ENCODE results near the gene MLPH.
A peak's percentile ranks its signal among the peaks of the same experiment; 100 is the strongest.

Gene MLPH

DNA sequence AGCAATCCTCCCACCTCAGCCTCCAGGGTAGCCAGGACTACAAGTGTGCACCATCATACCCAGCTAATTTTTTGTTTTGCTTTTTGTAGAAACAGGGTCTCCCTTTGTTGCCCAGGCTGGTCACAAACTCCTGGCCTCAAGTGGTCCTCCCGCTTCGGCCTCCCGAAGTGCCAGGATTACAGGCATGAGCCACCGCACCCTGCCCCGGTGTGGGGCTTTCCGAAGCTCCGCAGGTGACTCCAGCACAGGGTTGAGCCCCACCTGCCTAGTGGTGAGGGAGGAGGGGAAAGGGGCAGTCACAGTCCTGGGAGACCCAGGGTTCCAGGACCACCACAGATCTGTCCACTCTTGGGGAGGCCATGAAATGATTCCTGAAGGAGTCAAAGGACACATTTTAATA lies 84.5 kb downstream of the MLPH start:
- H3K4me3 ChIP-seq (replicated peaks in 1 of 2; ENCODE audit: low read depth in 2 of 2, low read length in 2 of 2) = no peak overlapping the region
- no peak for DNase-seq (ENCODE audit: low read depth in 2 of 2)
- TF ChIP-seq CTCF (IDR thresholded peaks at IDR 0.05; ENCODE audit: low read depth, low read length) = no peak

DNA sequence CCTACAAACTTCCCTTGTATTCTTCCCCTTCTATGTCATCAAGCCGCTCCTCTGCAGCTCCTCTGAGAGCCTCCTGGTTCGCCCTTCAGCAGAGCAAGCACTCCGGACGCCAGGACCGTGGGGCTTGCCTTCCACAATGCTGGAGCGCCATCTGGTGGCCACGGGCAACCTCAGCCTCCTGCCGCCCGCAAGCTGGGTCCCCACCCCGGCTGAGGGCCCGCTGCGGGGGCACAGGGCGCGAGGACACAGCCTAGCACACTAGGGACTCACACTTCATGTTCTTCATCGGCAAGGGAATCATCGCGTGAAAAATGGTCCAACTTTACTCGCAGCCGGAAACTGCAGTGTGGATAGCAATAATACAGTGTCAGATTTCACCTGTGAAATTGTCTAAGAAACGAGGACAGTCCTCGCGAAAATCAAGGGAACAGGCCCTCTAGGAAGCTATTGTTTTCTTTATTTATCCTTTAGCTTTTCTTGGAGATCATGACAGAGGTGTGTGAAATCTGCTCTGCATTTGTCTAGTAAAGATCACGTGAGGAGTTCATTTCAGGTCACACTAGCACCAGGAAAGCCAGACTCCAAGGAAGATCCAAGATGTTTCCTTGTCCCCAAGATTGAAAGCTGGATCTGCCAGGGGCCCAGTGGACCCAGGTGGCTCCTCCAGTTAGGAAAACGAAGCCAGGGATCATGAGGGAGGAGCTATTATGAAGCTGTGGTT lies 85.1 kb downstream of the MLPH start:
- TF ChIP-seq CTCF (IDR thresholded peaks at IDR 0.05; ENCODE audit: low read depth, low read length) = peak; percentile 93
- no peak overlapping the region for H3K4me3 ChIP-seq (replicated peaks in 1 of 2; ENCODE audit: low read depth in 2 of 2, low read length in 2 of 2)
- DNase-seq (ENCODE audit: low read depth in 2 of 2) = peak; percentile 95 to 96

- no peak for DNase-seq (ENCODE audit: low read depth in 2 of 2)
Measured at GRCh38 chr2:237572742-237573101, 85.7 kb downstream of the MLPH start.

GRCh38 chr2:237573721-237574415 lies 86.8 kb downstream of the MLPH start:
- no peak for TF ChIP-seq CTCF (IDR thresholded peaks at IDR 0.05; ENCODE audit: low read depth, low read length)
- no peak overlapping the region for H3K4me3 ChIP-seq (replicated peaks in 1 of 2; ENCODE audit: low read depth in 2 of 2, low read length in 2 of 2)
- no peak for DNase-seq (ENCODE audit: low read depth in 2 of 2)

More at GRCh38 chr2:237572742-237573101, 85.7 kb downstream of the MLPH start:
- no peak for TF ChIP-seq CTCF (IDR thresholded peaks at IDR 0.05; ENCODE audit: low read depth, low read length)
- no peak overlapping the region for H3K4me3 ChIP-seq (replicated peaks in 1 of 2; ENCODE audit: low read depth in 2 of 2, low read length in 2 of 2)

DNA sequence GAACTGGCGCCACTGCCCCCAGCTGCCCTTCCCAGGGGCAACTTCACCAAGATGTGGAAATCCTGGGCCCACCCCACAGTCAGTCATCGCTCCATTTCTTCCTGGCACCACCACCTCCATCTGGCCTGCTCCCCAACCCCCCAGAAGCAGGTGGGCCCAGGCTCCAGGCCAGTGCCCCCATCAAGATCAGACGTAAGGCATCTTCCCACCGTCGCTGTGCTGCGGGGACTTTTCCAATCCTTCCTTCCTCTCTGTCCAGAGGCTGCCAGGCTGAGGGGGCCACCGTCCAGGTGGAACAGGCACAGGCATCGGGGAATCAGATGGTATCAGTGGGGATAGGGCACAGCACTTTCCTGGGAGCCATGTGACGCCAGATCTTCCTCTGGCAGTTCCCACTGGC lies 87.4 kb downstream of the MLPH start:
- no peak for DNase-seq (ENCODE audit: low read depth in 2 of 2)
- no peak overlapping the region for H3K4me3 ChIP-seq (replicated peaks in 1 of 2; ENCODE audit: low read depth in 2 of 2, low read length in 2 of 2)
- no peak for TF ChIP-seq CTCF (IDR thresholded peaks at IDR 0.05; ENCODE audit: low read depth, low read length)

DNA sequence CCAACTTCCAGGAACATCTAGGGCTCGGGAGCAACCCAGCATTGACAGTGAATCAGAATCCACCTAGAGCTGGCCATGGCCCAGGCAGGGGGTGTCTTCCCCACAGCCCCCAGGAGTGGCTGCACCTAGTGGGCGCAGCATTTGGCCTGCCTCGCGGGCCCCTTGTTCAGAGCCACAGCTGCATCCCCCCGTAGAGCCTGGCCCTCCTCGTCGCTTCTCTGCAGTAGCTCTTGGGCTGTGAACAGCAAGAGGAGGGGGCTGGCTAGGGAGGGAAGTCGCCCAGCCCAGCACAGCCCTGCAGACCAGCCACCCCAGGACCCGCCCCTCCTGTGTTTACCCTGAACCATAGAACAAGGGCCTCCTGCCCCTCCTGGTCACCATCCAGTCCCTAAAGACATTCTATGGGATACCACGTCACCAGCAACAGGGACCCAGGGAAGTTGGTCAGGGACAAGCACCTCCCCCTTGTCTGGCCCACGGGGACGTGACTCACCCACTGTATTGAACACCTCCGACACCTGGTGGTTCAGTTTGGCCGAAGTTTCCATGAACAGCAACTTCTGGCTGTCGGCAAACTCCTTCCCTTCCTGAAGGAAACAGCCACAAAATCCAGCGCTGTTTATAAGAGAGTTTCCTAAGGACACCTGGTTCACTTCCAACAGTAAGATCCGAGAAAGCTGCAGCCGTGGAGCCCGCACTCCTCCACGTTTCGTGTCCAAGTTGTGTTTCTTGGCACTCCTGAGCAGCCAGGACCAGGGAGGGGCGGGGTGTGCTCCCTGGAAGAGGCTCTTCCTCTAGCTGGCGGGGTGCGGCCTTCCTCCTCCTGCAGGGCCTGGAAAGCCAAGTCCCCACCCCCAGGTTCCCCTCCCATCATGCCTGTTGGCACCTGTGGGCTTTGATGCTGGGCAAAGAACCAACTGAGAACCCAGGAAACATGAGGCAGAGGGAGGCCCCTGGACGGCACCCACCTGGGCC lies 88.1 kb downstream of the MLPH start:
- H3K4me3 ChIP-seq (replicated peaks in 1 of 2; ENCODE audit: low read depth in 2 of 2, low read length in 2 of 2) = no peak overlapping the region
- no peak for TF ChIP-seq CTCF (IDR thresholded peaks at IDR 0.05; ENCODE audit: low read depth, low read length)
- peak in 1 of 2 donors; percentile 43 for DNase-seq (ENCODE audit: low read depth in 2 of 2)

Data from cardiac fibroblast (primary cell).